ENCODE measurements around the gene TPRN. TPM values are rescaled to one million over a fixed set of nuclear protein-coding genes. Genes with fewer than 3 reads are reported as not detected.

The TPRN gene
- total RNA-seq, 1 donor from 2014 or later = 19.8 TPM

GRCh38 chr9:137227853-137228505, 27.4 kb upstream of the TPRN start:
- Mint-ChIP-seq H3K4me1 (ENCODE audit: unreplicated experiment) (peaks cover 8% of the 10 kb centered on the region), H3K27ac (ENCODE audit: unreplicated experiment) (peak overlapping the region; percentile 25), H3K36me3 (ENCODE audit: unreplicated experiment) (no peaks in the 10 kb centered on the region), H3K27me3 (ENCODE audit: unreplicated experiment) (no peaks in the 10 kb centered on the region), H3K4me3 (ENCODE audit: unreplicated experiment) (no peak overlapping the region), H3K9me3 (ENCODE audit: unreplicated experiment) (no peaks in the 10 kb centered on the region)
- no peak for DNase-seq (ENCODE audit: extremely low spot score, unreplicated experiment)
- TF ChIP-seq CTCF (IDR thresholded peaks at IDR 0.05) = no peak

- TF ChIP-seq CTCF (IDR thresholded peaks at IDR 0.05) = peak; percentile 89
- no peaks in the 10 kb centered on the region for H3K9me3 Mint-ChIP-seq (ENCODE audit: unreplicated experiment)
- peak; percentile 91 for DNase-seq (ENCODE audit: extremely low spot score, unreplicated experiment)
- no peaks in the 10 kb centered on the region for H3K36me3 Mint-ChIP-seq (ENCODE audit: unreplicated experiment)
- H3K27ac Mint-ChIP-seq (ENCODE audit: unreplicated experiment) = peak within 1 kb of the TSS; percentile 25
- no peaks in the 10 kb centered on the region for H3K27me3 Mint-ChIP-seq (ENCODE audit: unreplicated experiment)
- no peak within 1 kb of the TSS for H3K4me3 Mint-ChIP-seq (ENCODE audit: unreplicated experiment)
- H3K4me1 Mint-ChIP-seq (ENCODE audit: unreplicated experiment) = peaks cover 10% of the 10 kb centered on the region
Observed at GRCh38 chr9:137227054-137227852, 26.7 kb upstream of the TPRN start, which contains the start of gene RNF224. Gene RNF224 (plus strand): TSS chr9:137227502. CDS start chr9:137228336, 834 bp downstream.

GRCh38 chr9:137226338-137227053, 26.0 kb upstream of the TPRN start:
- TF ChIP-seq CTCF (IDR thresholded peaks at IDR 0.05) = no peak
- no peak for DNase-seq (ENCODE audit: extremely low spot score, unreplicated experiment)
- Mint-ChIP-seq H3K36me3 (ENCODE audit: unreplicated experiment) (no peaks in the 10 kb centered on the region), H3K4me3 (ENCODE audit: unreplicated experiment) (no peak overlapping the region), H3K27me3 (ENCODE audit: unreplicated experiment) (no peaks in the 10 kb centered on the region), H3K9me3 (ENCODE audit: unreplicated experiment) (no peaks in the 10 kb centered on the region), H3K27ac (ENCODE audit: unreplicated experiment) (no peak overlapping the region), H3K4me1 (ENCODE audit: unreplicated experiment) (peaks cover 10% of the 10 kb centered on the region)

- no peak overlapping the region for H3K27ac Mint-ChIP-seq (ENCODE audit: unreplicated experiment)
Observed at GRCh38 chr9:137225699-137226331, 25.3 kb upstream of the TPRN start.

More at GRCh38 chr9:137225699-137226331, 25.3 kb upstream of the TPRN start:
- no peak for TF ChIP-seq CTCF (IDR thresholded peaks at IDR 0.05)
- DNase-seq (ENCODE audit: extremely low spot score, unreplicated experiment) = no peak
- H3K27me3 Mint-ChIP-seq (ENCODE audit: unreplicated experiment) = no peaks in the 10 kb centered on the region
- no peaks in the 10 kb centered on the region for H3K36me3 Mint-ChIP-seq (ENCODE audit: unreplicated experiment)
- peaks cover 10% of the 10 kb centered on the region for H3K4me1 Mint-ChIP-seq (ENCODE audit: unreplicated experiment)
- H3K4me3 Mint-ChIP-seq (ENCODE audit: unreplicated experiment) = no peak overlapping the region
- no peaks in the 10 kb centered on the region for H3K9me3 Mint-ChIP-seq (ENCODE audit: unreplicated experiment)

Measured in osteocyte (in vitro differentiated cells).